NCI-H748 (cell line): ENCODE data around the gene ABCF1.

Experiments
- DNase-seq: peaks from one replicate; lab custom pipeline; 2025; ENCODE audit not compliant: unreplicated experiment; lab: John Stamatoyannopoulos, UW

Gene ABCF1

DNA sequence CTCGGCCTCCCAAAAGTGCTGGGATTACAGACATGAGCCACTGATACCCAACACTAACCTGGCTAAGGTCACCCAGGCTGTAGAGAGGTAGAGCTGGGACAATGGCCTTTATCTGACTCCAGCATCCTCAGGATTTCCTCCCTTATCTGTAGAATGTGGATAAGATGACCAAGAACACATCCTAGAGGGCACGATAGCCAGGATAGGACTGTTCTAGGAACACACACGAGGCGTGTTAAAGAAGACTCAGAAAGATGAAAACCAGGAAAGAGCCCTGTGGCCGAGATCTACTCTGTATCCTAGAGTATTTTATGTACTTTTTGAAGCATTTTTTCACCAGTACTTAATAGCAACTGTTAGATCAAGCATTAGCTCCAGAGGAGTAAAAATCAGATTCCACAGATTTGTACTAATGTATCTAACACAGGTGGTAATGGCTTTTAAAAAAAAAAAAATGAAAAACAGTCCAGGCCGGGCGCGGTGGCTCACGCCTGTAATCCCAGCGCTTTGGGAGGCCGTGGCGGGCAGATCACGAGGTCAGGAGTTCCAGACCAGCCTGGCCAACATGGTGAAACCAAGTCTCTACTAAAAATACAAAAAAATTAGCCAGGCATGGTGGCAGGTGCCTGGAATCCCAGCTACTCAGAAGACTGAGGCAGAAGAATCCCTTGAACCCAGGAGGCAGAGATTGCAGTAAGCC, 28.5 kb downstream of the ABCF1 start:
- no peak for DNase-seq

GRCh38 chr6:30600451-30600961, 29.3 kb downstream of the ABCF1 start:
- peak; percentile 25 for DNase-seq

- no peak for DNase-seq
These were observed 30.2 kb downstream of the ABCF1 start for GRCh38 chr6:30601436-30601814.

DNA sequence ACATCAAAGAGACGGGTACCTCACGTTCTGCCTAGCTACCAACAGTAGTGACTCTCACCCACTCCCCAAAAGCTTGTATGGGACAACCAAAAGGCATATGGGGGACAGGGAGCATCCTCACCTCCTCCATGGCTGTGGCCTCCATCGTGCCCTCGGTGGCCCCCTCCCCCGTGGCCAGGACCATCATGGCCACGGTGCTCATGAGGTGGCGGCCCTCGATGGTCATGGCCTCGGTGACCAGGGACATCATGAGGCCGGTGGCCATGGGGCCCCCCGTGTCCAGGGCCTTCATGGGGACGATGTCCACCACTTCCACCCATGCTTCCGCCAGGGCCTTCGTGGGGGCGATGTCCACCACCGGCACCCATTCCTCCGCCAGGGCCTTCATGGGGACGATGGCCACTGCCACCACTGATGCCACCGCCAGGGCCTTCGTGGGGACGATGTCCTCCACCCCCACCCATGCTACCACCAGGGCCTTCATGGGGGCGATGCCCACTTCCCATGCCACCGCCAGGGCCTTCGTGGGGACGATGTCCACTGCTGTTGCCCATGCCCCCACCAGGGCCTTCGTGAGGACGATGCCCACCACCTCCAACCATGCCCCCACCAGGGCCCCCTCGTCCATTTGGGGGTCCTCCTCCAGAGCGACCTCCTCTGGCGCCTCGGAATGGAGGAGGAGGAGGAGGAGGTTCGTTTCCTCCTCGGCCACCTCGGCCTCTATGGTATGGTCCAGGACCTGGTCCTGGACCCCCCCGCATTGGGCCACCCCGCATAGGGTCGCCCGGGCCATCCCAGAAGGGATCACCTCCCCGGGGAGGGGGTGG, 30.8 kb downstream of the ABCF1 start:
- no peak for DNase-seq

DNA sequence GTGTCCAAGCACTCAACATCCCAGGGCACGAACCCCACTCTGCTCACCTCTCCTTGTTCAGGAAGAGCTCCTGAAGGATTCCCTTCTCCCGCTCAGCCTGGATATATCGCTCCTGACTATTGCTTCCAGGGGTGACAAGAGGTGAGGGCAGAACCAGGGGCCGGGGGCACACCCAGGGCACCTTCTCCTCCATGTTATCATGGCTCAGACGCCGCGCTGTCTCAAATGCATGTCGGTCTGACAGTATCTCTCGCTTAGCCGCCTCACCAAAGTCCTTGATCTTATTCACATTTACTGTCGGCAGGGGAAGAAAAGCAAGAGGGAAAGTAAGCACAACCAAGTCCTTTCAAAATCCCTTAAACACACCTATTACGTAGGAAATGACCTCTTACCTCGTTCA, 32.7 kb downstream of the ABCF1 start:
- no peak for DNase-seq

DNA sequence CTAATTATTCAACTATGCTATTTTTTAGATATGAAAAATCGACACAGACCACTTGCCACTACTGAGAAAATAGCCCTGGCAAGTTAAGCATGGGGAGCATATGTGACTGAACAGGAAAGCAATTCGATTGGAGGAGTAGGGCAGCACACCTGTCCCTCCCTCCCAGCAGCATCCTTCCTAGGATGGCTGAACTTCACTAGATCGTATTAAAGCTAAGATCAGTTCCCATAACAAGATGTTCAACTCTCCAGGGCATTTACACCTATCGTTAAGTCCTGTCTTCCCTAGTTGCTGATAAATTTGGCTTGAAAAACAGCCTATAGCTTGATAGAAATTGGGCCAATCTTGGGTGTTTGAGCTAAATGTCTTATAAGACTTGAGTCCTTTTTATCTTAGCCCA, 38.8 kb downstream of the ABCF1 start:
- no peak for DNase-seq

- DNase-seq, result no peak
These were observed 40.1 kb downstream of the ABCF1 start for GRCh38 chr6:30611150-30611855.

GRCh38 chr6:30611856-30612194, 40.6 kb downstream of the ABCF1 start:
- DNase-seq, result no peak

DNA sequence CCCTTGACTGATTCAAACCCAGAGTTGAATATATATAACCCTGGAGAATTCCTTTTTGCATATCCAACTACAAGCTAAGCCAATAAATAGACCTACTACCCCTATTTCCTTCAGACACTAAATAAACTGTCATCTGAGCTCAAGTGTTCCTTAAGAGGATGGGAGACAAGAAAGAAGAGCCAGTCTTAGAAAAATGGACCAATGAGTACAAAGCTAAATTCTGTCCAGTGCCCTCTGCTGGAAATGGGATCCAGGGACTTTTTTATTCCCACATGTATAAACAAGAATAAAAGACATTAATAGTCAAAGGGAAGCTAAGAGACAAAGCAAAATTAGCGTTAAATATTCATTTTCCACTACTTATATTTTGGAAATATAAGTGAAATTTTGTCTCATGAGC, 41.0 kb downstream of the ABCF1 start:
- peak; percentile 24 for DNase-seq

- DNase-seq, result no peak
These were observed 41.5 kb downstream of the ABCF1 start for GRCh38 chr6:30612687-30613248.

DNA sequence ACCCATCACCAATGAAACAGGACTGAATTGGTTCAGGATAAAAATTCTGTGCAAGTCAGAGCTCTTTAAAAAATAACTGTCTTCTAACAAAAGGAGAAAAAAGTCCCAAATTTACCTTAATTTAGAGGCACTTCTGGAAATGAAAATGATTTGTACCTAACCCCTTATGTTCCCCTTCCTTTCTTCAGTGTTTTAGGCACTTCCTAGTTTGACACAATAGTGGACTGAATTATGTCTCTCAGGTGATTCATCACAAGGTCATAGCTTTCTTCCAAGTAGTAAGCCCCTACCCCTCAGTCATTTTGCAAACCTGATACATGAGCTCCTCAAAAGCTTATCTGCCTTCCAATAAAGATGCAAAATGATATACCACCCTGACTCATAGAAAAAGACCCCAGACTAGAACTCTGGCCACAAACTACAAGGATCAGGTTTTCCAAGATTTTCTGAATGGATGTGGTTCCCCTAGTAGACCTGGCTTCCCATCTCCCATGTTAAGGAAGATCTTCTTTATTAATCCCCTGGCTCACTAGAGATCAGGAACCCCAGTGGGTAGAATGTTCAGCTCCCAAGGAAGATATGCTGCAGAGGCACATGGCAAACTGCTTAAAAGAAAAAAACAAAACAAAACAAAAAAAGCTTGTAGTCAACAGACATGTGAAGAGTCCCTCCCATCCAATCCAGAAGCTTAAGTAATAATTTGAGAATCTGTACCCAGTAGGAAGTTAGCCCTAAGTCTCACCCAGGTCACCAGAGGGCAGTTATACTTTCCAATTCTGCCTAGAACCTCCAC, 42.2 kb downstream of the ABCF1 start:
- DNase-seq, result no peak

DNA sequence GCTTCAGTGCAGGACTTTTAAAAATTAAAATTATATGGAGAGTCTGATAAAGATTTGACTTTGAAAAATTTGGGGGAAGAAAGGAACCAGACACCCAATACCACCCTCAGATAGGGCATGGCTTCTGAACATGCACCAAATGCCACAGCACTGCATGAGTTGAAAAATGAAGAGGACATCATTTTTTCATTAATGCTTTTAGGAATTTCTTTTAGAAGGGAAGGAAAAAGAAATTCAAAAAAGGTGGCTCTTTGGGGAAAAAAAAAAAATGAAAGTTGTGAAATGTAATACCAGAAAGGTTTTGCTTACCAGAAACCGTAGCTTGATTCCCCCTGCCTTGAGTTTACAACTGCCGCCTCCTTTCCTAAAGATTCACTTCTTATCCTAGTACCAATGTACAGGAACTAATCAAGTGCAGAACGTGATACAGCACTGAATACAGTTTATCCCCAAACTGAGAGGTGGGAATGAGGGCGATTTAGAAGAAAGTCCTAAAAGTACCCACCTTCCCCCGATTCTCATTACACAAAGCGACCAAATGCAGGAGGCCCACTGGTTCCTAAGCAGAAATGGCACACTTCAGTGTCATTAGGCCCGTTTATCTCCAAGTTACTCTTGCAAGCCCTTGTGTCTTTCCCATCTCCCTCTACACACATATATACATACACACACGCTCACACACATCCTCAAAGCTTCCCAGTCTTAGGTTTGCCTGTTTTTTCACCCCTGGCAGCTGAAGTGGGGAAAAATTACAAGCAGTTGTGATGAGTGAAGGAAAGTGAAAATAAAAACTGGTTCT, 43.0 kb downstream of the ABCF1 start:
- peak; percentile 48 for DNase-seq

GRCh38 chr6:30614843-30615218, 43.6 kb downstream of the ABCF1 start:
- peak; percentile 99 for DNase-seq

DNA sequence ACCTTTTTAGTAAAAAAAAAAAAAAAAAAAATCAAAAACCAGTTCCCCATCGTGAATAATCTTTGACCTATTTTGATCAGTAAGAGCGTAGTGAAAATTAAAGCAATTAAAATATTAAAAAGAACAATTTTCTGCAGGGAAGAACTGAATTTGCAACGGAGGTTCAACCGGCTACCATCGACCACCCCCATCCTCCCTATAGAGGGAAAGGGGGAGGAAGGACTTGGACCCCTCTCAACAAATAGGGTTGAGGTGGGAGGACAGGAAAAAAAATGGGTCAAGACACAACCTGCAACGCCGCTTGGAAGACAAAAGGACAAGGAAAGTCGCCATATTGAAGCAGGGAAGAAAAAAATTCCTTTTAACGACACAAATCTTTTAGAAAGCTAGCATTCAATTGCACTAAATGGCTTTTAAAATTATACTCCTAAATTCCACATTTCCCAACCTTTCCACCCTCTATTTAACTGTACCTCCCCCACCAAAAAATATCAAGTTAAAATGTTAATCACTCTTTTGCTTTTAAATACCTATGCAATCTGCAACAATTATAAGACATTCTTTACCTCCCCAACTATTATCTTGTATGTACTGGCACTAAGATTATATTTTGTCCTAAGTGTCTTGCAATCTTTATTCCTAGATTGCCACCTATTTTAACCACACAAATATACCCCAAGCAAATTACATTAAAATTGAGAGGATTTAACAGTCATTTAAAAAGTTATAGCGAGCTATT, 44.1 kb downstream of the ABCF1 start:
- peak; percentile 88 for DNase-seq

- peak; percentile 76 for DNase-seq
These were observed 44.9 kb downstream of the ABCF1 start for GRCh38 chr6:30615958-30616810.

- peak; percentile 100 for DNase-seq
These were observed 45.7 kb downstream of the ABCF1 start, which contains the start of gene PPP1R10 for GRCh38 chr6:30616811-30617564. Gene PPP1R10, minus strand, starts transcription at chr6:30617243. Its CDS starts 7,299 bp downstream, at chr6:30609944.

DNA sequence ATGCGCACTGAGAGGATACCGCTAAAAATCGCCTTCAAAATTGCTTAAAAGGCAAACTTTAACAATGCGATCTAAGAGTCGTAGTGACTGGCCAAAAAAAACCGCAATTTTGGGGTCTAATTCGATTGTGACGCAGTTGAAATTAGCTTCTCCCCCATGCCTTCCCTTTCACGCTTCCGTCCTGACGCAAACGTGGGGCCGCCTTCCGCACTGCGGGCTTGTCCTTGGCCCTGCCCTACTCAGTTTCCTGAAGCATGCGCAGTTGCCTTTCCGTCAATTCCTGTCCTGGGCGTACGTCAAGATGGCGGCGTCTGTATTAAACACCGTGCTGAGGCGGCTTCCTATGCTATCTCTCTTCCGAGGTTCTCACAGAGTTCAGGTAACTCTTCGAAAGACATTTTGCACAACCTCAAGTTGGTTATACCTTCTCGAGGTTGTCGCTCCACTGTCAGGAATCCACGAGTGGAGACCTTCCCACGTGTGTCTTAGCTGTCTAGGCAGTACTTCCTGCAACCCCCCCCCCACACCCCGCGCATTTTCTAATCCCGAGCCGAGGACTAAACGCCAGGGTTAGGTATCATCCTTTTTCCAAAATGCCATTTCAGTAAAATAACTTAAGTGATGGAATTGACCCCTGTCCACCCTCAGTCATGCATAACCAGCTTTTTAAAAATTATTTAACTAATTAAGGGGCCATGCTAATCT, 46.5 kb downstream of the ABCF1 start, which contains the start of gene MRPS18B:
Gene MRPS18B, plus strand, starts transcription at position 276 of the 705 bp plus-strand sequence. Its CDS starts 26 bp downstream, at position 302.
- DNase-seq, result peak; percentile 98
